ENCODE results near the gene PLCL1. TPM values are rescaled to one million over a fixed set of nuclear protein-coding genes. Genes with fewer than 3 reads are reported as not detected.

The PLCL1 gene
- total RNA-seq, 2 experiments from 2014 or later, result 0.17 to 0.23 TPM

GRCh38 chr2:197914778-197915177 lies 110.4 kb downstream of the PLCL1 start:
- POLR2A ChIA-PET, result no interaction called here
- CTCF ChIA-PET, result no interaction called here

- ChIA-PET CTCF (no interaction called here), POLR2A (no interaction called here)
These were observed 111.3 kb downstream of the PLCL1 start for GRCh38 chr2:197915548-197916265.

- POLR2A ChIA-PET, result no interaction called here
These were observed 115.1 kb downstream of the PLCL1 start for GRCh38 chr2:197919487-197919886.

GRCh38 chr2:197920088-197920487 lies 115.7 kb downstream of the PLCL1 start:
- CTCF ChIA-PET, result no interaction called here
- POLR2A ChIA-PET, result no interaction called here

More at GRCh38 chr2:197919487-197919886, 115.1 kb downstream of the PLCL1 start:
- CTCF ChIA-PET, result no interaction called here

GRCh38 chr2:197920592-197921201 lies 116.3 kb downstream of the PLCL1 start:
- ChIA-PET POLR2A (no interaction called here), CTCF (no interaction called here)

- ChIA-PET CTCF (no interaction called here), POLR2A (no interaction called here)
These were observed 120.1 kb downstream of the PLCL1 start for GRCh38 chr2:197924483-197924882.

- CTCF ChIA-PET, result no interaction called here
- POLR2A ChIA-PET, result no interaction called here
These were observed 120.8 kb downstream of the PLCL1 start for GRCh38 chr2:197925204-197925603.

- ChIA-PET POLR2A (no interaction called here), CTCF (no interaction called here)
These were observed 121.6 kb downstream of the PLCL1 start for GRCh38 chr2:197925976-197926375.

GRCh38 chr2:197926673-197927072 lies 122.3 kb downstream of the PLCL1 start:
- CTCF ChIA-PET, result no interaction called here
- POLR2A ChIA-PET, result no interaction called here

GRCh38 chr2:197927994-197928393 lies 123.6 kb downstream of the PLCL1 start:
- ChIA-PET POLR2A (no interaction called here), CTCF (no interaction called here)

- ChIA-PET CTCF (no interaction called here), POLR2A (no interaction called here)
These were observed 124.9 kb downstream of the PLCL1 start for GRCh38 chr2:197929008-197929885.

- CTCF ChIA-PET, result no interaction called here
- POLR2A ChIA-PET, result no interaction called here
These were observed 125.5 kb downstream of the PLCL1 start for GRCh38 chr2:197929886-197930227.

GRCh38 chr2:197930570-197931278 lies 126.3 kb downstream of the PLCL1 start:
- CTCF ChIA-PET, result interaction anchor here (0.5 kb wide), 1 partner anchor 1769 kb away, joined by 3 read pairs; no protein-coding TSS in a partner anchor
- POLR2A ChIA-PET, result no interaction called here

GRCh38 chr2:197931661-197932312 lies 127.4 kb downstream of the PLCL1 start:
- ChIA-PET CTCF (no interaction called here), POLR2A (no interaction called here)

- ChIA-PET POLR2A (no interaction called here), CTCF (no interaction called here)
These were observed 128.0 kb downstream of the PLCL1 start for GRCh38 chr2:197932374-197932773.

- ChIA-PET POLR2A (no interaction called here), CTCF (no interaction called here)
These were observed 130.0 kb downstream of the PLCL1 start for GRCh38 chr2:197934261-197934933.

- ChIA-PET POLR2A (no interaction called here), CTCF (no interaction called here)
These were observed 130.5 kb downstream of the PLCL1 start for GRCh38 chr2:197934934-197935289.

- POLR2A ChIA-PET, result no interaction called here
- CTCF ChIA-PET, result no interaction called here
These were observed 133.4 kb downstream of the PLCL1 start for GRCh38 chr2:197937814-197938213.

- ChIA-PET CTCF (no interaction called here), POLR2A (no interaction called here)
These were observed 134.2 kb downstream of the PLCL1 start for GRCh38 chr2:197938555-197938954.

GRCh38 chr2:197939787-197940186 lies 135.4 kb downstream of the PLCL1 start:
- CTCF ChIA-PET, result no interaction called here
- POLR2A ChIA-PET, result no interaction called here
